Measurements from ENCODE around the gene GJA1. TPM values are rescaled to one million over a fixed set of nuclear protein-coding genes. Genes with fewer than 3 reads are reported as not detected.
"Not testable (repeated sequence)": the region's sequence is repeated elsewhere in the genome, so short reads cannot be mapped to it uniquely, and the experiment has no call there.

GJA1 gene
- 91.3 TPM for total RNA-seq

- DNase-seq (ENCODE audit: low spot score in 2 of 2) (peak in 1 of 2 donors; percentile 41), FAIRE-seq (peak; percentile 90)
These were observed at the start of gene GJA1 for GRCh38 chr6:121435444-121436069. Gene GJA1, plus strand, starts transcription at chr6:121435646. Its CDS starts 11,202 bp downstream, at chr6:121446848.

GRCh38 chr6:121386551-121386950 is 48.9 kb upstream of the GJA1 start:
- not testable (repeated sequence) for FAIRE-seq; DNase-seq (ENCODE audit: low spot score in 2 of 2)

- DNase-seq (ENCODE audit: low spot score in 2 of 2): no peak
- no peak for FAIRE-seq
These were observed 46.0 kb upstream of the GJA1 start for GRCh38 chr6:121389419-121389818.

GRCh38 chr6:121393731-121394505 is 41.5 kb upstream of the GJA1 start:
- FAIRE-seq (no peak), DNase-seq (ENCODE audit: low spot score in 2 of 2) (no peak)

GRCh38 chr6:121395736-121396135 is 39.7 kb upstream of the GJA1 start:
- DNase-seq (ENCODE audit: low spot score in 2 of 2) (no peak), FAIRE-seq (no peak)

GRCh38 chr6:121397188-121397587 is 38.3 kb upstream of the GJA1 start:
- not testable (repeated sequence) for DNase-seq (ENCODE audit: low spot score in 2 of 2); FAIRE-seq

- DNase-seq (ENCODE audit: low spot score in 2 of 2): no peak
- no peak for FAIRE-seq
These were observed 37.3 kb upstream of the GJA1 start for GRCh38 chr6:121398127-121398526.

- FAIRE-seq (no peak), DNase-seq (ENCODE audit: low spot score in 2 of 2) (no peak)
These were observed 35.5 kb upstream of the GJA1 start for GRCh38 chr6:121399966-121400365.

- no peak for FAIRE-seq
- DNase-seq (ENCODE audit: low spot score in 2 of 2): no peak
These were observed 31.5 kb upstream of the GJA1 start for GRCh38 chr6:121403964-121404363.

GRCh38 chr6:121405306-121405705 is 30.1 kb upstream of the GJA1 start:
- no peak for FAIRE-seq

GRCh38 chr6:121408321-121408720 is 27.1 kb upstream of the GJA1 start:
- DNase-seq (ENCODE audit: low spot score in 2 of 2) (no peak), FAIRE-seq (no peak)

More at GRCh38 chr6:121405306-121405705, 30.1 kb upstream of the GJA1 start:
- DNase-seq (ENCODE audit: low spot score in 2 of 2): no peak

- no peak for FAIRE-seq
These were observed 21.6 kb upstream of the GJA1 start for GRCh38 chr6:121413879-121414278.

GRCh38 chr6:121418346-121418745 is 17.1 kb upstream of the GJA1 start:
- no peak for FAIRE-seq

More at GRCh38 chr6:121413879-121414278, 21.6 kb upstream of the GJA1 start:
- DNase-seq (ENCODE audit: low spot score in 2 of 2): no peak

GRCh38 chr6:121426686-121427085 is 8.8 kb upstream of the GJA1 start:
- DNase-seq (ENCODE audit: low spot score in 2 of 2) (no peak), FAIRE-seq (no peak)

More at GRCh38 chr6:121418346-121418745, 17.1 kb upstream of the GJA1 start:
- DNase-seq (ENCODE audit: low spot score in 2 of 2): no peak

GRCh38 chr6:121428872-121429756 is 6.3 kb upstream of the GJA1 start:
- no peak for FAIRE-seq

GRCh38 chr6:121430514-121431460 is 4.7 kb upstream of the GJA1 start:
- peak; percentile 80 for FAIRE-seq
- DNase-seq (ENCODE audit: low spot score in 2 of 2): peak in 1 of 2 donors; percentile 45

More at GRCh38 chr6:121428872-121429756, 6.3 kb upstream of the GJA1 start:
- no peak for DNase-seq (ENCODE audit: low spot score in 2 of 2)

- FAIRE-seq; DNase-seq (ENCODE audit: low spot score in 2 of 2): not testable (repeated sequence)
These were observed 3.7 kb upstream of the GJA1 start for GRCh38 chr6:121431776-121432175.

GRCh38 chr6:121434037-121434770 is 1.2 kb upstream of the GJA1 start:
- DNase-seq (ENCODE audit: low spot score in 2 of 2): no peak
- no peak for FAIRE-seq
